Skeletal muscle cell (primary cell): Measurements from ENCODE around the gene MXI1.

Experiments
- DNase-seq: peaks from one replicate; pipeline ENCODE4 v3.0.0-alpha.2; 2010; ENCODE audit warnings: low read depth
- H3K4me3 ChIP-seq: 2 replicates; pipeline ENCODE4 v1.5.1; 2011; ENCODE audit warnings: low read depth, mild to moderate bottlenecking, control low read depth, low read length, moderate library complexity

MXI1 gene

GRCh38 chr10:110300486-110300986 lies 93.1 kb downstream of the MXI1 start:
- H3K4me3 ChIP-seq: no peak overlapping the region

GRCh38 chr10:110303681-110304080 lies 96.3 kb downstream of the MXI1 start:
- H3K4me3 ChIP-seq: peak overlapping the region; percentile 73
- no peak for DNase-seq

More at GRCh38 chr10:110300486-110300986, 93.1 kb downstream of the MXI1 start:
- DNase-seq: no peak

GRCh38 chr10:110304394-110304779 lies 97.0 kb downstream of the MXI1 start:
- peak overlapping the region; percentile 73 for H3K4me3 ChIP-seq
- no peak for DNase-seq

- peak within 1 kb of the TSS; percentile 73 for H3K4me3 ChIP-seq
- peak; percentile 90 for DNase-seq
Observed at GRCh38 chr10:110304780-110305421, 97.5 kb downstream of the MXI1 start, which contains the start of gene SMNDC1. SMNDC1 (minus strand) TSS chr10:110304920; CDS start chr10:110303587, 1,333 bp downstream.

GRCh38 chr10:110305767-110306451 lies 98.5 kb downstream of the MXI1 start:
- peak; percentile 83 for DNase-seq
- no peak overlapping the region for H3K4me3 ChIP-seq

GRCh38 chr10:110306452-110306768 lies 99.0 kb downstream of the MXI1 start:
- no peak for DNase-seq
- H3K4me3 ChIP-seq: no peak overlapping the region

GRCh38 chr10:110307805-110308204 lies 100.4 kb downstream of the MXI1 start:
- no peak overlapping the region for H3K4me3 ChIP-seq
- no peak for DNase-seq

GRCh38 chr10:110310741-110311140 lies 103.3 kb downstream of the MXI1 start:
- no peak for DNase-seq
- H3K4me3 ChIP-seq: no peak overlapping the region

- no peak overlapping the region for H3K4me3 ChIP-seq
- no peak for DNase-seq
Observed at GRCh38 chr10:110311357-110311949, 104.0 kb downstream of the MXI1 start.

GRCh38 chr10:110312206-110312605 lies 104.8 kb downstream of the MXI1 start:
- no peak overlapping the region for H3K4me3 ChIP-seq
- no peak for DNase-seq

- no peak overlapping the region for H3K4me3 ChIP-seq
- no peak for DNase-seq
Observed at GRCh38 chr10:110313674-110314073, 106.3 kb downstream of the MXI1 start.

- no peak for DNase-seq
- H3K4me3 ChIP-seq: no peak overlapping the region
Observed at GRCh38 chr10:110317866-110318850, 110.8 kb downstream of the MXI1 start.

- no peak overlapping the region for H3K4me3 ChIP-seq
- no peak for DNase-seq
Observed at GRCh38 chr10:110321869-110322620, 114.6 kb downstream of the MXI1 start.

GRCh38 chr10:110323503-110323902 lies 116.1 kb downstream of the MXI1 start:
- H3K4me3 ChIP-seq: no peak overlapping the region
- DNase-seq: peak; percentile 90

GRCh38 chr10:110324201-110324804 lies 116.9 kb downstream of the MXI1 start:
- no peak for DNase-seq
- H3K4me3 ChIP-seq: no peak overlapping the region

GRCh38 chr10:110324805-110325280 lies 117.4 kb downstream of the MXI1 start:
- no peak for DNase-seq
- H3K4me3 ChIP-seq: no peak overlapping the region

- peak; percentile 82 for DNase-seq
- H3K4me3 ChIP-seq: no peak overlapping the region
Observed at GRCh38 chr10:110326351-110327032, 119.1 kb downstream of the MXI1 start.
